Fibroblast of lung (primary cell): ENCODE measurements around the gene EPS8.

Source experiments
- CTCF ChIP-seq, 2 donors: IDR thresholded peaks in 1 of 2; conservative IDR thresholded peaks in 1 of 2; 1 replicate in 1 of 2; 2 replicates in 1 of 2; pipeline ENCODE4 v1.5.1; 2011 to 2012; ENCODE audit warnings: low read length in 2 of 2, control low read depth in 1 of 2, inconsistent platforms in 1 of 2, low read depth in 1 of 2, mild to moderate bottlenecking in 1 of 2
- EZH2 ChIP-seq: IDR thresholded peaks from 2 replicates; pipeline ENCODE4 v1.5.1; 2012; ENCODE audit warnings: low read length, control low read depth, mild to moderate bottlenecking; ENCODE audit errors: missing control alignments

GRCh38 chr12:15662983-15663659 lies 126.1 kb downstream of the EPS8 start:
- TF ChIP-seq CTCF (conservative IDR thresholded peaks at IDR 0.05 in 1 of 2, IDR thresholded peaks at IDR 0.05 in 1 of 2; ENCODE audit: low read depth in 1 of 2, low read length in 2 of 2) (no peak), EZH2 (no peak)
